Mammary epithelial cell (primary cell): Measurements from ENCODE around the gene NLRP6.

Experiments
- EZH2 ChIP-seq: IDR thresholded peaks from 2 replicates; pipeline ENCODE4 v1.6.1; 2012; ENCODE audit warnings: low read length, inconsistent platforms, borderline replicate concordance
- TF ChIP-seq, protein P1 (sequence below), 2 donors: IDR thresholded peaks in 1 of 2; conservative IDR thresholded peaks in 1 of 2; 2 replicates each; pipeline ENCODE4 v1.5.1; 2011 to 2012; ENCODE audit warnings: inconsistent platforms in 2 of 2, low read length in 2 of 2, mild to moderate bottlenecking in 2 of 2, control low read depth in 1 of 2, low read depth in 1 of 2; ENCODE audit not compliant: insufficient read depth in 1 of 2; ENCODE audit errors: extremely low read depth in 1 of 2

DNA sequence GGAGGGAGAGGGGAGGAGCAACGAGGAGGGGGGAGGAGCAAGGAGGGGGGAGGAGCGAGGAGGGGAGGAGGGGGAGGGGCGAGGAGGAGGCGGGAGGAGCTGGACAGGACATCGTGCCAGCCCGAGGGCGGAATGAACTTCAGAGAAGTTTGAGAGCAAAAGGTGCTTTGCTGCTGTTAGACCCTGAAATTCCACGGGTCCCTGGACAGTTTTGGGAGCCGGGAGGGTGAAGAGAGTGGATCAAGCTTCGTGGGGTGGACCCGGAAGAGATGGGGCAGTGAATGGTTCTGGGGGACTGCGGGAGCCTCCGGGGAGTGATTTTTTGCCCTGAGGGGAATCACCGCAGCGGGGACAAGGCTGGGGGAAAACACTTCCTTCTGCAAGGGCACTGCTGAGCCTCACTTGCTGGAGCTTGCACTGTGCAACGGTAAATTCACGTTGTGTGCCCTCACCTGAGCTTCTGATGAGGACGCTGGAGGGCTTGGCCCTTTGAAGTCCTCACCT, 10.7 kb upstream of the NLRP6 start:
- TF ChIP-seq, protein P1, sequence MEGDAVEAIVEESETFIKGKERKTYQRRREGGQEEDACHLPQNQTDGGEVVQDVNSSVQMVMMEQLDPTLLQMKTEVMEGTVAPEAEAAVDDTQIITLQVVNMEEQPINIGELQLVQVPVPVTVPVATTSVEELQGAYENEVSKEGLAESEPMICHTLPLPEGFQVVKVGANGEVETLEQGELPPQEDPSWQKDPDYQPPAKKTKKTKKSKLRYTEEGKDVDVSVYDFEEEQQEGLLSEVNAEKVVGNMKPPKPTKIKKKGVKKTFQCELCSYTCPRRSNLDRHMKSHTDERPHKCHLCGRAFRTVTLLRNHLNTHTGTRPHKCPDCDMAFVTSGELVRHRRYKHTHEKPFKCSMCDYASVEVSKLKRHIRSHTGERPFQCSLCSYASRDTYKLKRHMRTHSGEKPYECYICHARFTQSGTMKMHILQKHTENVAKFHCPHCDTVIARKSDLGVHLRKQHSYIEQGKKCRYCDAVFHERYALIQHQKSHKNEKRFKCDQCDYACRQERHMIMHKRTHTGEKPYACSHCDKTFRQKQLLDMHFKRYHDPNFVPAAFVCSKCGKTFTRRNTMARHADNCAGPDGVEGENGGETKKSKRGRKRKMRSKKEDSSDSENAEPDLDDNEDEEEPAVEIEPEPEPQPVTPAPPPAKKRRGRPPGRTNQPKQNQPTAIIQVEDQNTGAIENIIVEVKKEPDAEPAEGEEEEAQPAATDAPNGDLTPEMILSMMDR (conservative IDR thresholded peaks at IDR 0.05 in 1 of 2, IDR thresholded peaks at IDR 0.05 in 1 of 2; ENCODE audit: extremely low read depth in 1 of 2, insufficient read depth in 1 of 2, low read depth in 1 of 2, low read length in 2 of 2) = no peak
- no peak for TF ChIP-seq EZH2
